GM19463 (cell line): ENCODE measurements around the gene CFAP20DC.
"Not testable (repeated sequence)": the region's sequence is repeated elsewhere in the genome, so short reads cannot be mapped to it uniquely, and the experiment has no call there.

ENCODE experiments used
- ATAC-seq: cut with Tn5 transposase; IDR thresholded peaks from one replicate; pipeline ENCODE4 v1.9.1; 2021; ENCODE audit warnings: mild to moderate bottlenecking, moderate library complexity; ENCODE audit not compliant: unreplicated experiment

The CFAP20DC gene

GRCh38 chr3:58751882-58752567, 297.8 kb downstream of the CFAP20DC start:
- no peak for ATAC-seq

DNA sequence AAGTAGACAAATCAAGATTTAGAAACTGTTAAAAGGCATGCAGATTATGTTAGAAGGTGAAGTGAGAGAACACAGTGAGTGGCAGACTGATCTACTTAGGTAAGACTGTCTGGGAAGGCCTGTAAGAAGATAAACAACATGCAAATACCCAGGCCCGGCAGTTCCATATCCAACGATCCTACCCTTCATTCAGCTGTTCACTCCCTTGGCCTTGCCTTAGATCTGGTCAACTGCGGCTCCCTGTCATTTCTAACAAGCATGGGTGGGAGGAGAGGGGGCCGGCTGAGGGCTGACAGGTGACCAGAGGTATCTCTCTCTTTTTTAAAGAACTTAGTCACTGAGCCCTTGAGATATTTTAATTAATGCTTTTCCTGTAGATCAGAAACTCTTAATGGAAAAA, 298.6 kb downstream of the CFAP20DC start:
- ATAC-seq = no peak

GRCh38 chr3:58749948-58750347, 299.9 kb downstream of the CFAP20DC start:
- no peak for ATAC-seq

DNA sequence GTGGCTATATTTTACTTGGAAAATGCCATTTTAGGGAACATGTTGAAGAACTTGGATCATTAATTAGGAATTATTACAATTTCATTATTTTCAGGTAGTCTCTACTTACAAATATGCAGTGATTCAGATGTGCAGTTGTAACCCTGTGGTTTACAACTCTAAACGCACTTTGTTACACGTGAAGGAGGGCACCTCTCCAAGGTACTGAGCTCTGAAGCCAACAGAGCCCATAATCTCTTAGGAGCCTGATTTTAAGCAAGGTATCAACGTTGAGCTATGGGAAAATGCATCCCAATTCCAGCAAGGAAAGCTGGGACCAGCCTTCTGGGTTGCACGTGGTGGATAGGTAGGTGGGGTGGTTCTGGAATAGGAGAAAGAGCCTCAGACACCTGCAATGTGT, 301.8 kb downstream of the CFAP20DC start:
- ATAC-seq = no peak

DNA sequence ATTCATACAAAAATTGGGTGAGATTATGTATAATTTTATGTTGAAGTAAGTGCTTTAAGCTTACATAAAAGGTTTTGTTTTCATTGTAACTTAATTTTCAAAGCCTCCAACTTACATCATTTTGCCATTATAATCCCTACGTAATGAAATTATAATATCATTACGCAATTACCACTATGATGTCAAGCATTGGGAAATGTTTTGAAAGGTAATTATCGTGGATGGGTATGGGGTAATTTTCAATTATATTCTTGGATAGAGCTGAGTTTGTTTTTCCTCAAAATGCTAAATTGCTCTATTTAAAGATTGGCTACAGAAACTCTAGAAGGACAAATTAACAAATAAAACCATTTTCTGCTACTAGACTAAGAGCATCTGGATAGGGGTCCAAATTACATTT, 303.1 kb downstream of the CFAP20DC start:
- no peak for ATAC-seq

- ATAC-seq = peak; percentile 93
Measured at GRCh38 chr3:58743296-58743695, 306.5 kb downstream of the CFAP20DC start.

DNA sequence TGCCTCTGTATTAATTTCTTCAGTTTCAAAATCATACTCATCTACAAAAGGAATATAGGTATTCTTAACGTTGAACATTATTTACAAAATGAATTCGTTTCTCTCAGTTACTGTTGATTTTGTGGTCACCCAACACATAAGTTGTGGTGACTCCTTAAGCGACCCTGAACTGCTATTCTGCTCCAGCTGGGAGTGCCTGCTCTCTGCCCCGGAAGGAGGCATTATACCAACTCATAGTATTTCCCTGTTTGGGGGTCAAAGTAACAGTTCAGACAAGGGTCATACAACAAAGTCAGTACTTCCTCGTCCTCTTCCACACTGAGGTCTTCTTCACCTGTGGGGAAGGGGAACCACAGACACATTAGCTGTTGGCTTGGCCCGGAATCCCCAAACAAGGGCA, 307.6 kb downstream of the CFAP20DC start:
- ATAC-seq = no peak

DNA sequence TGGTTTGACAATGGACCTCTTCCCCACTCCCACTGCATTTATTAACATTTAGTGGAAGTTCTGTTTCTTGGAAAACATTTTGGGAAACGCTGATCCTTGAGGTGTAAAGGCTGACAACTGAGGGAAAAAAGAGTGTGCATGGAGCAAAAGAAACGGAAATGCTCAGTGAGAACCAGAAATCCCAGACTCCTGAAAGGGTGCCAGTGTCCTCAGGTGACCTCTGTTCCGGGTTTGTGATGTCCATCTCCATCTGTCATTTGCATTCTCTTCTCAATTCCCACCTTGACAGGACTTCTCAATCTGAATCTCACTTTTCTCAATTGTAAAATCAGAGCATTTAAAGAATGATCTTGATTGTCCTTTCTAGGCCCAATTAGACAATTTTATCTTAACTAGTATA, 312.2 kb downstream of the CFAP20DC start:
- no peak for ATAC-seq

- no peak for ATAC-seq
Measured at GRCh38 chr3:58731673-58732072, 318.2 kb downstream of the CFAP20DC start.

- ATAC-seq = no peak
Measured at GRCh38 chr3:58728723-58729122, 321.1 kb downstream of the CFAP20DC start.

GRCh38 chr3:58725326-58725853, 324.4 kb downstream of the CFAP20DC start:
- ATAC-seq = peak; percentile 50

DNA sequence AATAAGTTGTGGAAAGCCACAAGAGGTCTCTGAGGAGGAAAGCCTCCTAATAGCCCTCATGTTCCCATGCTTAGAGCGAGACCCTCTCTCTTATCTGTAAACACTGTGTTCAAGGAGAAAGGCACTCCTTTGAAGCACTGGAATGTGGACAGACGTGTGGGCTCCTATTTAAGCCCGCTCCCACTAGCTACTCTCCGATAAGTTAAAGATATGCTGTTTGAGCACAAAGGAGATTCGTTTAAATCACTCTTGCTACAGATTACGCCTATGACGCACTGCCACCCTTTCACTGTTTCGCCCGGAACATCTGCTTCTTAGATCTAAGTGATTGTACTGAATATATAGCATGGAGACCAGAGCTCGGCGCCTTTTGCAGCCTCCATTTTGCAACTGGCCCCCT, 325.5 kb downstream of the CFAP20DC start:
- no peak for ATAC-seq

- no peak for ATAC-seq
Measured at GRCh38 chr3:58723173-58723572, 326.7 kb downstream of the CFAP20DC start.

- ATAC-seq = no peak
Measured at GRCh38 chr3:58722561-58722960, 327.3 kb downstream of the CFAP20DC start.

DNA sequence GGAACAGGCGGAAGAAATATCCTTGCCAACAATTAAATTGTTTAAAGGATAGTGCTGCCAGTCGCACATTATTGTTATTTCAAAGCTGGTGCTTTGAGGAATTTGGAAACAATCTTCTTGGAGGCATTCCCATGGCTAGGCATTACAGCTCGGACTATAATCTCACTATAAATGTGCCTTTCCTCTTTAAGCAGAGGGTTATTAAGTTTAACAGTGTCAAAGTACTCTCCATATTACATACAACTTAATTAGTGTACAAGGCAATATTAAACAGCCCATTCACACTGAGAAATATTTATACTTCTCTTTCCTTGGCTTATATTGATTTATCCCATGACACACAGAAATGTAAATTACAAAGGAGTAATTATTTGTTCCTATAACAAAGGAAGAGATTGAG, 329.3 kb downstream of the CFAP20DC start:
- ATAC-seq = no peak

DNA sequence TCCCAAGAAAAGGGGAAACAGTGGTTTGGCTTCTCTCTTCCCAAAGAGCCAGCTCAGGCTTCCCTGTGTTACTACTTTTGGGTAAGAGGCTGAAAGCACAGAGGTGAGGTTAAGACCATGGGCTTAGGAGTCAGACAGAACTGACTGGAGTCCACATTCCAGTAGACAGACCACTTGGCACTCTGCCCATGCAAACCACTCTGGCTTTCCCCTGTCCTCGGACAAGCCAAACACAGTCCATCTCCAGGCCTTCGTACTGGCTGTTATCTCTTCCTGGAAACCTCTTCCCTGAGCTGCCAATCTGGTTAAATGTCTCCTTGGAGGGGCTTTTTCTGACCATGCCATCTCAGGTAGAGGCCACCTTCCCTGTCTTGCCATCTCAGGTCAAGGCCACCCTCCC, 330.1 kb downstream of the CFAP20DC start:
- no peak for ATAC-seq

GRCh38 chr3:58713715-58714401, 336.0 kb downstream of the CFAP20DC start:
- no peak for ATAC-seq

GRCh38 chr3:58711871-58712270, 338.0 kb downstream of the CFAP20DC start:
- ATAC-seq = no peak

GRCh38 chr3:58708983-58709382, 340.8 kb downstream of the CFAP20DC start:
- ATAC-seq = not testable (repeated sequence)

DNA sequence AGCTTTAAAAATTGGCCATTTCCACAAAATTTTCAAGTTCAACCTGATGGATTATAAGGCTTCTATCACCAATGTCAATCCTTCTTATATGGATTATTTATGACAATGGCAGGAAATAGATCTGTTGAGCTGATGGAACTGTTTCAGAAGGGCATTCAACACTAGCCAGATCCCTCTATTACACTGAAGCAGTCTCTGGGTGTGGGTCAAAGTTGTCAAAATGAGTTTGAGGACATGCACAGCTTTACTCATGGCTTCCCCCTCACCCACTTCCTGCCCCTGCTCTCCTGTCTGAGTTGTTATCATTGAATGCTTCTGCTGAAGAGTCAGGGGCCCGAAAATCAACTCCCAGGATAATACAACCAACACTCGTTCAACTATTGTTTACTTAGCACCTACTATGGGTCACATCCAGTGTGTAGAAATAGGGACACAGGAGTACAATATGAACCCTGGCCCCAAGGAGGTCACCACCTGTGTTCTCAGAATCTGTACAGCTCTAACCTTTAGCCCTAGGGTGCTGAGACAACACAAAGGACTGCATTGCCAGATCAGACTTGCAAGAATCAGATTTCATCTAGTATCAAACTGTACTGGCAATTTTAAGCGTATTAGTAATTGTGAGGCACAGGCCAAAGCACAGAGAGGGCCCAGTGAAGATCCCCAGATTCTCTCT, 341.6 kb downstream of the CFAP20DC start:
- ATAC-seq = no peak

DNA sequence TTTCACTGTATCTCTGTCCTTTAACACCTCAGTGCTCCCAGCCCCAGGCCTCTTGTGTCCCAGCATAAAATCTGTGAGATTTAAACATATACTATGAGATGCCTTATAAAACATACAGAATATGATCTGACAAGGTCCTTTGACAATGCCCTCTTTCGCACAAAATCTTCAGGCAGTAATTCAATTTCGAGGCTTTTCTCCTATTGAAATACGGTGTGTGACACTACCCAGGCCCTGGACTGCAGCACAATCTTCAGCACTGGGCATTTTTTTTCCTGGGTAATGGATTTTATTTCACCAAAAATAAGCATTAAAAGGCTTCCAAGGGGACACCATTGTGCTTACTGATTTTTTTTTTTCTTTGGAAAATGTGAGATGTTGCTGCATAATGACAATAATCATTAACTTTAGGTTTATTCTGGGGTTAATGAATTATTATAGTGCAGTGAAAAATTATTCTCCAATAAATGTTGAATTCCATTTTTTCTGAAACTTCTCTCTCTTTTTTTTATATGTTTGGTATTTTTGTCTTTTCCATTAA, 342.4 kb downstream of the CFAP20DC start:
- no peak for ATAC-seq
